ENCODE results near the gene BICD2.

DNA sequence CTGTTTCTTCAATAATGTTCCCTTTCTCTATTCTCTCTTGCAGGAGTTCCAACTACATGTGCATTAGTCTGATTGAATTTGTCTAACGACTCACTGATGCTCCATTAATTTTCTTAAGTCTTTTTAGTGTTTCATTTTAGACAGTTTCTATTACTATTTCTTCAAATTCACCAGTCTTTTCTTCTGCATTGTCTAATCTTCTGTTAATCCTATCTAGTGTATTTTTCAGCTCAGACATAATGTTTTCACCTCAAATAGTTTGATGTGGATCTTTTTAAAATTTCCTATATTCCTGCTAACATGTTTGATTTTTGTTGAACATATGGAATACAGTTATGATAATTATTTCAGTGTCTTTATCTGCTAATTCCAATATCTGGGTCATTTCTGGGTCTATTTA is 21.7 kb upstream of the BICD2 start:
- TF ChIP-seq, protein P1, sequence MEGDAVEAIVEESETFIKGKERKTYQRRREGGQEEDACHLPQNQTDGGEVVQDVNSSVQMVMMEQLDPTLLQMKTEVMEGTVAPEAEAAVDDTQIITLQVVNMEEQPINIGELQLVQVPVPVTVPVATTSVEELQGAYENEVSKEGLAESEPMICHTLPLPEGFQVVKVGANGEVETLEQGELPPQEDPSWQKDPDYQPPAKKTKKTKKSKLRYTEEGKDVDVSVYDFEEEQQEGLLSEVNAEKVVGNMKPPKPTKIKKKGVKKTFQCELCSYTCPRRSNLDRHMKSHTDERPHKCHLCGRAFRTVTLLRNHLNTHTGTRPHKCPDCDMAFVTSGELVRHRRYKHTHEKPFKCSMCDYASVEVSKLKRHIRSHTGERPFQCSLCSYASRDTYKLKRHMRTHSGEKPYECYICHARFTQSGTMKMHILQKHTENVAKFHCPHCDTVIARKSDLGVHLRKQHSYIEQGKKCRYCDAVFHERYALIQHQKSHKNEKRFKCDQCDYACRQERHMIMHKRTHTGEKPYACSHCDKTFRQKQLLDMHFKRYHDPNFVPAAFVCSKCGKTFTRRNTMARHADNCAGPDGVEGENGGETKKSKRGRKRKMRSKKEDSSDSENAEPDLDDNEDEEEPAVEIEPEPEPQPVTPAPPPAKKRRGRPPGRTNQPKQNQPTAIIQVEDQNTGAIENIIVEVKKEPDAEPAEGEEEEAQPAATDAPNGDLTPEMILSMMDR (conservative IDR thresholded peaks at IDR 0.05): no peak
- TF ChIP-seq EZH2 (IDR thresholded peaks at IDR 0.05; ENCODE audit: low read depth): no peak

Measured in PC-9 (cell line).